Stromal cell of bone marrow (primary cell): ENCODE measurements around the gene GLT6D1.

Experiments
- DNase-seq: peaks from one replicate; pipeline ENCODE4 v3.0.0-alpha.2; 2012; ENCODE audit warnings: low read depth

Gene GLT6D1

GRCh38 chr9:135622415-135623020 lies 16.8 kb downstream of the GLT6D1 start:
- DNase-seq: no peak

- DNase-seq: no peak
Observed at GRCh38 chr9:135620558-135620957, 18.8 kb downstream of the GLT6D1 start.

- DNase-seq: no peak
Observed at GRCh38 chr9:135619599-135619886, 19.8 kb downstream of the GLT6D1 start.

- no peak for DNase-seq
Observed at GRCh38 chr9:135618866-135619598, 20.3 kb downstream of the GLT6D1 start.

- DNase-seq: no peak
Observed at GRCh38 chr9:135617991-135618411, 21.3 kb downstream of the GLT6D1 start.

GRCh38 chr9:135617538-135617900 lies 21.8 kb downstream of the GLT6D1 start:
- DNase-seq: no peak

GRCh38 chr9:135616619-135617537 lies 22.5 kb downstream of the GLT6D1 start:
- no peak for DNase-seq

GRCh38 chr9:135615666-135616618 lies 23.4 kb downstream of the GLT6D1 start:
- DNase-seq: no peak

- no peak for DNase-seq
Observed at GRCh38 chr9:135614821-135615665, 24.3 kb downstream of the GLT6D1 start.

GRCh38 chr9:135613946-135614805 lies 25.2 kb downstream of the GLT6D1 start:
- no peak for DNase-seq

GRCh38 chr9:135612981-135613910 lies 26.1 kb downstream of the GLT6D1 start:
- DNase-seq: no peak

GRCh38 chr9:135612437-135612836 lies 26.9 kb downstream of the GLT6D1 start:
- DNase-seq: no peak

- no peak for DNase-seq
Observed at GRCh38 chr9:135611875-135612209, 27.5 kb downstream of the GLT6D1 start.

- no peak for DNase-seq
Observed at GRCh38 chr9:135611142-135611874, 28.0 kb downstream of the GLT6D1 start.

GRCh38 chr9:135610290-135611141 lies 28.8 kb downstream of the GLT6D1 start:
- DNase-seq: no peak

- DNase-seq: no peak
Observed at GRCh38 chr9:135609366-135609955, 29.9 kb downstream of the GLT6D1 start.

GRCh38 chr9:135608999-135609317 lies 30.4 kb downstream of the GLT6D1 start:
- DNase-seq: no peak
